GM12872 (cell line): ENCODE measurements around the gene VAT1L.

Source experiments
- CTCF ChIP-seq: IDR thresholded peaks from 3 replicates; pipeline ENCODE4 v1.5.1; 2011; ENCODE audit warnings: low read depth, mild to moderate bottlenecking, low read length, moderate library complexity; ENCODE audit not compliant: insufficient read depth

VAT1L gene

DNA sequence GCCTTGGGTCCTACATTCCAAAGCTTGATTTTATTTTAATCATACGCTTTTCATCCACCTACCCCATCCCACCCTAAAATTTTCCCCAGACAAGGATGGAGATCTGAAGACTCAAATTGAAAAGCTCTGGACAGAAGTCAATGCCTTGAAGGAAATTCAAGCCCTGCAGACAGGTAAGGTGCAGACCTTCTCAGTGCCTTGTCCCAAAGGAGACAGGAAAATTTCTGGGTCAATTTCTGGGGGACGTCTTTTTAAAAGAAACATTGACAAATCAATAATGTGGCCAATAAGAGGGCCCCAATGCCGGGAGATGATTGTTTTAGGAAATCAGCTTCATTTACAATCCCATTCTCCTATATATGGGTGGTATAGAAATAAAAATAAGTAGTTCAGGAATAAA is 239.7 kb downstream of the VAT1L start:
- no peak for TF ChIP-seq CTCF
